IPS-11a (cell line): Measurements from ENCODE around the gene TMEM41A.
"Not testable (repeated sequence)": the region's sequence is repeated elsewhere in the genome, so short reads cannot be mapped to it uniquely, and the experiment has no call there.

ENCODE experiments used
- H3K4me3 ChIP-seq: one replicate; pipeline ENCODE4 v1.5.1; 2013; ENCODE audit warnings: low read depth, low read length, control low read depth

The TMEM41A gene

GRCh38 chr3:185489462-185489861 lies 9.4 kb downstream of the TMEM41A start:
- H3K4me3 ChIP-seq = no peak overlapping the region

GRCh38 chr3:185488465-185488864 lies 10.4 kb downstream of the TMEM41A start:
- H3K4me3 ChIP-seq = no peak overlapping the region

- H3K4me3 ChIP-seq = no peak overlapping the region
Observed at GRCh38 chr3:185486394-185486793, 12.4 kb downstream of the TMEM41A start.

- H3K4me3 ChIP-seq = no peak overlapping the region
Observed at GRCh38 chr3:185484296-185484695, 14.5 kb downstream of the TMEM41A start.

GRCh38 chr3:185479373-185479945 lies 19.4 kb downstream of the TMEM41A start:
- H3K4me3 ChIP-seq = no peak overlapping the region

- H3K4me3 ChIP-seq = no peak overlapping the region
Observed at GRCh38 chr3:185477316-185477715, 21.5 kb downstream of the TMEM41A start.

- not testable (repeated sequence) for H3K4me3 ChIP-seq
Observed at GRCh38 chr3:185474922-185475321, 23.9 kb downstream of the TMEM41A start.

GRCh38 chr3:185473290-185473815 lies 25.5 kb downstream of the TMEM41A start:
- no peak overlapping the region for H3K4me3 ChIP-seq

- H3K4me3 ChIP-seq = no peak overlapping the region
Observed at GRCh38 chr3:185470323-185470722, 28.5 kb downstream of the TMEM41A start.

- H3K4me3 ChIP-seq = no peak overlapping the region
Observed at GRCh38 chr3:185469542-185469941, 29.3 kb downstream of the TMEM41A start.

GRCh38 chr3:185466123-185466522 lies 32.7 kb downstream of the TMEM41A start:
- not testable (repeated sequence) for H3K4me3 ChIP-seq

GRCh38 chr3:185465471-185465870 lies 33.4 kb downstream of the TMEM41A start:
- no peak overlapping the region for H3K4me3 ChIP-seq

- no peak overlapping the region for H3K4me3 ChIP-seq
Observed at GRCh38 chr3:185460719-185461350, 38.0 kb downstream of the TMEM41A start.

GRCh38 chr3:185460309-185460708 lies 38.5 kb downstream of the TMEM41A start:
- H3K4me3 ChIP-seq = no peak overlapping the region

GRCh38 chr3:185457376-185457775 lies 41.5 kb downstream of the TMEM41A start:
- no peak overlapping the region for H3K4me3 ChIP-seq

- H3K4me3 ChIP-seq = not testable (repeated sequence)
Observed at GRCh38 chr3:185451432-185451831, 47.4 kb downstream of the TMEM41A start.

- no peak overlapping the region for H3K4me3 ChIP-seq
Observed at GRCh38 chr3:185448107-185448506, 50.7 kb downstream of the TMEM41A start.

GRCh38 chr3:185444329-185444728 lies 54.5 kb downstream of the TMEM41A start:
- no peak overlapping the region for H3K4me3 ChIP-seq

- H3K4me3 ChIP-seq = no peak overlapping the region
Observed at GRCh38 chr3:185442031-185442430, 56.8 kb downstream of the TMEM41A start.

GRCh38 chr3:185439745-185440466 lies 58.9 kb downstream of the TMEM41A start:
- no peak overlapping the region for H3K4me3 ChIP-seq
